GM19240 (cell line): ENCODE data around the gene SPR.

Experiments
- DNase-seq: peaks from one replicate; pipeline ENCODE4 v3.0.0; 2011; ENCODE audit warnings: low spot score; ENCODE audit not compliant: insufficient read length

Gene SPR

DNA sequence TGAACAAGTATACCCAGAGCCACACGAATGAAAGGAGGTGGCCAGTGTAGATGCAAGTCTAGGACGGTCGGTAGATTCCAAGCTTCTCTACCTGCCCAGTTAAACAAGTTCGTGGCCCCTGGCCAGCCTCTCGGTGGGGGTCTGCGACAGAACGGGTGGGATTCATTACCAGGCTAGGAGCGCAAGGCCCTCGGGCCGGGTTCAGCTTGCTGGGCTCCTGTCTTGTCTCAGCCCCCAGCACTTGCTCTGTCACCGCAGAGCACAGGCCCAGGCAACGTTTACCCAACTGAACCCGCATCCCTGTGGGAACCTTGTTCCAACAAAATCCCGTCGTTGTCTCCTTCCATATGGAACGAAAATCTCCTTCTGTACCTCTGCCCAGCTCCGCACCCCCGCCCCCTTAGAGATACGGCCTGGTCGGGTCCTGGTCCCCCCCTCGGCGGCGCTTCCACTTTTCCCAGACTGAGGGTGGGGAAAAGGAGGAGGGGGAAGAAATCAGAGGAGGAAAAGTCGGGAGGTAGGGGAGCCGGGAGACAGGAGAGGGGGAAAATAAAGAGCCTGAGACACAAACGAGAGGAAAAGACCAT, 28.2 kb downstream of the SPR start:
- no peak for DNase-seq

DNA sequence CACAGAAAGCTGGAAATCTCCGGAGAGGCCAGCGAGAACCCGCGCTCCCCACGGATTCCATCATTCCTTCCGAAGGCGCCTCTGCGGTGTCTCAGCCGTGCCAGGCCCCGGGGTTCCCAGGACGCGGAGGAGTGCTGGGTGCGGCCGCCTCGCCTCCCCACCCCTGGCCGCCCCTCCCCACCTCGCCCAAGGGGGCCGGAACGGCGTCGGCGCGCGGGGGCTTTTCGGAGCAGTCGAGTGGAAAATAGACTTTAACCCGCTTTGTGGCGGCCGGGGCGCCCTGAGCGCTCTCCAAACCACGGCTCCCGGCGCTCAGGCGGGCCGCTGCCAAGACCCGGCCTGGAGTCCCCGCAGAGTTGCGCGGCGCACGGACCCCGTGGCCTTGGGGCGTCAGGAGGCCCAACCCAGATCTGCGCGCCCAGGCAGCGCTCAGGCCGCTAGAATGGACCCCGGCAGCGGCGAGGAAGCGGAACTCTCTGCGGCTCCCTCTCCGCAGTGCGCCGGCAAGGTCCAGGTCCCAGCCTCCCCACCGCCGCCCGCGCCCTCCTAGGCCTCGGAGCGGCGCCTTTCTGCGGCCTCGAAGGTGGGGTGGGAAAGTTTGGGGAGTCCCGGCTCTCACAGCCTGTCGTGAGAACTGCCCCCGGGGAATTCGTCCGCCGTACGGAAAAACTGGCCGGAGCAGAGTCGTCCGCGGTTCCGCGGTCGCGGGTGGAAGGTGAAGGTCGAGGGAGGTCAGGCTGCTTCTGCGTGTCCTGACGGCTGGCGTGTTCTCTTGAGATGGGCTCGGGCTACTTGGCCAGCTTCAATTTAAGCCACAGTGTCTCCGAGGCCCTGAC, 28.9 kb downstream of the SPR start:
- DNase-seq = no peak

DNA sequence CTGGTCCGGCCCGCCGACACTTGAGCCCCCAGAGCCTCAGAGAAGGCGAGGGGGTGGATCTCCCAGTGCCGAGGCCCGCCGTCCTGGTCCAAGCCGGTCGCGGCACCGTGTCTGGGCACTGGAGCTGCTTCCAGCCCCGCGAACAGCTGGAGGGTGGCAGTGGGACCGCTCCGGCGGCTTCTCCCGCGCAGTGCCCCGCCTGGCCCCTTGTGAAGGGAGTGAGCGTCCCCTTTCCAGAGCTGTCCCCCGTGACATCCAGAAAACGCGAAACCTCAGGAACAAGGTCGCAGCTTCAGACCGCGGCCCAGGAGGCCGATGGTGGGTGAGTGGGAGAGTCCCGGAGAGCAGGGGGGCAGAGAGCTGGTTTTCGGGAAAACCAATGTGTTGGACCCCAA, 29.5 kb downstream of the SPR start:
- no peak for DNase-seq

DNA sequence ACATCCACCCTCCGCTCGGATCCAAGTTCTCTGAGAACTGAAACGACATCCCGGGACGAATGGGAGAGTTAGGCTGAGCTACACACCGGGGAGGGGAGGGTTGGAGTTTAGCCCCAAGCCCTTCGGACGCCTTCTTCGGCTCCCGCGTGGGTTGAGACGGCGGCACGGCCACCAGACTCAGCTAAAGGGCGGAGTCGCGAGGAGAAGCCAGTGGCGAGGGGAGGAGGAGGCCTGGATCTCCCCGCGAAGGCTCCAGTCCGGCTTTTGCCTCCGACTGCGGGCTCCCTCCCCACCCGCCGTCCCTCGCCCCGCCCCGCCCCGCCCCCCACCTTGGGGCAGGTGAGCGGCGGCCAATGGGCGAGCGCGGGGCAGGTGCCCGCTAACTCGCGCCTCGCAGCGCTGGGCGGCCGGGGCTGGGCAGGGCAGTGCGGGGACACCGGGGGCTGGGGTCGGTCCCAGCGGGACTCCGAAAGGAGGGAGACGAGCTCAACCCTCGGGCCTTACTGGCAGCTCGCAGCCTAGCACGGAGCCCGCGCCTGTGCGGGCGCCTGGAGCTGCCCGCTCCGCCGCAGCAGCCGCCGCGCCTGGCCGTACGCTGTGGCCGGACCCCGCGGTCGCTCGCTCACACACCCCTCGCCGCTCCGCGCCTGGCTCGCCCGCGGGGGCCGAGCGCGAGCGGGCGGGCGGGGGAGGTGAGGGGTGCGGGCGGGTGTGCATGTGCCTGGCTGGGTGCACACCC, 30.1 kb downstream of the SPR start, which contains the start of gene EMX1:
Gene EMX1, plus strand, starts transcription at position 382 of the 739 bp plus-strand sequence. Its CDS starts 334 bp downstream, at position 716.
- DNase-seq = peak; percentile 65

DNA sequence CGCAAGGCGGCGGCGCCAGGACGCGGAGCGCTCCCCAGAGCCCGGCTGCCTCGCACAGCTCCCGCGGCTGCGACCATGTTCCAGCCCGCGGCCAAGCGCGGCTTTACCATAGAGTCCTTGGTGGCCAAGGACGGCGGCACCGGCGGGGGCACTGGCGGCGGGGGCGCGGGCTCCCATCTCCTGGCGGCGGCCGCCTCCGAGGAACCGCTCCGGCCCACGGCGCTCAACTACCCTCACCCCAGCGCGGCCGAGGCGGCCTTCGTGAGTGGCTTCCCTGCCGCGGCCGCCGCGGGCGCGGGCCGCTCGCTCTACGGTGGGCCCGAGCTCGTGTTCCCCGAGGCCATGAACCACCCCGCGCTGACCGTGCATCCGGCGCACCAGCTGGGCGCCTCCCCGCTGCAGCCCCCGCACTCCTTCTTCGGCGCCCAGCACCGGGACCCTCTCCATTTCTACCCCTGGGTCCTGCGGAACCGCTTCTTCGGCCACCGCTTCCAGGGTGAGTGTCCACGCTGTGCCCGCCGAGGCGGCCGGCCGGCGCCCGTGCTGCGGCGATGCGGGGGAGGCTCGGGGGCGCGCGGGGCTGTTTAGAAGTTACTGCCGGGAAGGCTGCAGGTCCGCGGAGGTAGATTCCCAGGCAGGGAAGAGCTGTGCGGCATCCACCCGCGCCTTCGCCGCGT, 30.8 kb downstream of the SPR start:
- no peak for DNase-seq

DNA sequence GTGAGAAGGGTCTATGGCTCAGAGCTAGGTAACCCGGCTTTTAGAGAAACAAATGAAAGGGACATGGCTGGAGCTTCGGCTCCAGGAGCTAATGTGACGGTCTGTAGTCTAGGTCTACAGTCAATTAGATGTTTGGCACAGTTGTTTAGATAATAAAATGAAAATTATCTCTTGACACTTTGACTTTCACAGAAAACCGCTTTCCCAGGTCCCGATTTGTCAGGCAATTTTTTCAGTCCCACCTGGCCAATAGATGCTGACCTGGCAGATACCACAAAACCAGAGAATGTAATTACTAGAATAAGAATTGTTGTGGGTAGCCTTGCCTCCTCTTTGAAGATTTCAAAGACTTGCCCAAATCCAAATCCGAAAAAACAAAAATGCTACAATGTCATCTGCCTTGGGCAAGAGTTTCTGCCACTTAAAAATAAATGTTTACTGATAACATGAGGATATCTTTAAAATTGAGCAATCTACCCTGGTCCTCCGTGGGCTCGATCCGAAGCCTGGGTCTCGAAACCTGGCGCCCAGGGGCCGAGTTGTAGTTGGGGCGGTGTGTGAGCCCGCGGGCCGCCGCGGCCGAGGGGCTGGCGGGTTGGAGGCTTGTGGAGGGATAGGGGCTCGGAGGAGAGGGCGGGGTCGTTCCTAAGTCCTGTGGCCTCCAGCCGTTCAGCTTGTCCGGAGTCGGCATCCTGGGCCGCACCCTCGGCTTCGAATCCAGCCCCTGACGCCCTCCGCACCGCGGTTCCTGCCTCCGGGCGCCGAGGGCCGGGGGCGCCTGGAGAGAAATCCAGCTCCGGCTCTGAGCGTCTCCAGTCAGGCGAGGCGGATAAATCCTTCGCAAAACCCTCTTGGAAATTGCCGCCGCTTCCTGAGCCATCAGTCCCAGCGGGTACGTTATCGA, 32.5 kb downstream of the SPR start:
- no peak for DNase-seq

DNA sequence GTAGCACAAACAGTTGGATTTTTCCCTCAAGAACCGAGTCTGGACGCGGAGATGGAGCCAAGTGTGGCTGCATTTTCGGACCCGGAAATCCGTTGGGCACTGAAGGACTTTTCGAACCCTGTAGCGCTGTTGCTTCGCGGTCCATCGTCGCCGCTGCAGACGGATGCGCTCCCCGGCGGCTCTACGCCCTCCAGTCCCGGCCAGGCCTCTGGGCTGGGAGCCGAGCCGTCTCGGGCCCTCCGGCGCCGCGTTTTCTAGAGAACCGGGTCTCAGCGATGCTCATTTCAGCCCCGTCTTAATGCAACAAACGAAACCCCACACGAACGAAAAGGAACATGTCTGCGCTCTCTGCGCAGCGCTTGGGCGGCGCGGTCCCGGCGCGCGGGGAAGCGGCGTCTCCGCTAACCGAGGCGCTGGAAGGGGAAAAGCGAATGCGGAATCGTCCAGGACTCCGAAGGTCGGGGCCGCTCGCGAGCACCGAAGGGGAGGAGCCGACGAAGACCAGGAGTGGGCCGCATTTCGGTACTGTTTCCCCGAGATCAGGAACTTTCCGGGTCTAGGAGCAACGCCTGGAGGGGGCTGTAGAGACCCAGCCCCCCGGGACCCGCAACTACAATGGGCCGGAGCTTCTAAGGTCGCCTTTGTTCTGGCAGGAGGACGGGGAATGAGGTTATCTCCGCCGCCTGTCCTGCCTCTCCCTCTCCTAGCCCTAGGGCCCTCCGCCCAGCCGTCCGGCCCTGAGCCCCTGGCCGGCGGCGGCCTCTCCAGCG, 33.3 kb downstream of the SPR start:
- DNase-seq = no peak

DNA sequence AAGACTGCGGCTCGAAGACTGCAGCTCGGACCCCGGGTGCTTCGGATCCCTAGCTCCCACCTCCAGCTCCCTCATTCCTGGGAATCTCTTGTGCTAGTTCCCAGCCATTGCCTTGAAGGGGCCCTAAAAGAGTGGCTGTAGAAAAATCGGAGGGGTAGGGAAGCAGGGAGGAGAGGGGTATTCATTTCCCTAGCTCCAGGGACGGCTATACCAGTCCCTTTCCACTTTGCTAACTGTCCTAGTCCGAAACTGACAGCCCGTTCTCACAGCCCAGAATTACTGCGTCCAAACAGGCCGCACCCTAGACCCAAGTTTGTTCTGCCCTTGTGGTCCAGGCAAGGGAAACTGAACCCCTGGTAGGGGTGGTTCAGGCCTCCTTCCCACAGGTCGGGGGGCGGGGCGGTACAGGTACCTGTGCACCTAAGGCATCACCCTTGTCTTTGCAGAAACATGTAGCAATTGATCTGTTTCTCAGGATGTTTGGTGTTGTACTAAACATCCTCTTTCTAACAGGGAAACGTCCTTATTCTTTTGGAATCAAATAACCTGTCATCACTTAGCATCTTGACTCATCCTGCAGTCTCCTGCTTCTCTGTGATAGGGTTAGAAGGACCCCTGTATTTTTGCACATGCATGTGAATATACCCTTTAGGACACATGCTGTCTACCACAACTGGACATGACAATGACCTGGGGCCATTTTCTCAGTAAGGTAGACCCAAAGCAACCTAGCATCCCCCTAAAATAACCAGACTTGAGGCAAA, 34.1 kb downstream of the SPR start:
- DNase-seq = no peak

DNA sequence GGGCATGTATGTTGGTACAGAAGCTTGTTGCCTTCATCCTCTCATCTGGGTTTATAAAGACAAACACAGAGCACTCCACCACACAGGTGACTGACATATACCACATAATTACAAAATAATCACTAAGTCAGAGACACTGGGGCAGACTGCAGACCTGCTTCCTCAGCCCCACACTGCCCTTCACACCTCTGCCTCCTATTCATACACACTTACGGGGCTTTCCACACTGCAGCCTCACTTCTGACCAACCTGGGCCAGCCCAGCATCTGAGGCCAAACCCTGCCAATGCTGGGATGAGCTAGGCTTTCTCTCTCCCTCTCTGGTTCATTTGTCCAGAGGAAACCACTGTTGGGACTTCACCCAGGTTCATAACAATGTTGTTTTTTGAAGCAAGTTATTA, 34.6 kb downstream of the SPR start:
- DNase-seq = no peak

DNA sequence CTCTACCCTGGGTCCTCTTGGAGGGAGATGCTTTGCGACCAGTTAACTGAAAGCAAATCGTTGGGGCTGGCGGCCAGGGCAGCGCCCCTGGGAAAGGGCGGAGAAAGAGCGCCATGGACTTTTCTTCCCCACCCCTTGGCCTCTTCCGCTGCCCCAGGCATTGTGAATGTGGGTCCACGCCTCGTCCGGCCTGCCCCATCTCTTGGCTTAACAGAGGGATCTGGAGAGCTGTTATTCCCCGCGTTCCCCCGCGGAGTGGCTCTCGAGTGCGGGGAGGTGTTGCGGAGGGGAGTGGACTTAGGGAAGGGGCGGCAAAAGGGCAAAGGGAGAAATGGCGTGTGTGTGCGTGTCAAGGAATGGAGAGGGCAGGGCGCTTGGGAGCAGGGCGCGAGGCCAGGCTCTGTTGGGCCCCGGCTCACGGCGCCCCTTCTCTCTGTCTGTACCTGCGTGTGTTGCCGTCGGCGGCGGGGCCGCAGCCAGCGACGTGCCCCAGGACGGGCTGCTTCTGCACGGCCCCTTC, 36.7 kb downstream of the SPR start:
- no peak for DNase-seq

DNA sequence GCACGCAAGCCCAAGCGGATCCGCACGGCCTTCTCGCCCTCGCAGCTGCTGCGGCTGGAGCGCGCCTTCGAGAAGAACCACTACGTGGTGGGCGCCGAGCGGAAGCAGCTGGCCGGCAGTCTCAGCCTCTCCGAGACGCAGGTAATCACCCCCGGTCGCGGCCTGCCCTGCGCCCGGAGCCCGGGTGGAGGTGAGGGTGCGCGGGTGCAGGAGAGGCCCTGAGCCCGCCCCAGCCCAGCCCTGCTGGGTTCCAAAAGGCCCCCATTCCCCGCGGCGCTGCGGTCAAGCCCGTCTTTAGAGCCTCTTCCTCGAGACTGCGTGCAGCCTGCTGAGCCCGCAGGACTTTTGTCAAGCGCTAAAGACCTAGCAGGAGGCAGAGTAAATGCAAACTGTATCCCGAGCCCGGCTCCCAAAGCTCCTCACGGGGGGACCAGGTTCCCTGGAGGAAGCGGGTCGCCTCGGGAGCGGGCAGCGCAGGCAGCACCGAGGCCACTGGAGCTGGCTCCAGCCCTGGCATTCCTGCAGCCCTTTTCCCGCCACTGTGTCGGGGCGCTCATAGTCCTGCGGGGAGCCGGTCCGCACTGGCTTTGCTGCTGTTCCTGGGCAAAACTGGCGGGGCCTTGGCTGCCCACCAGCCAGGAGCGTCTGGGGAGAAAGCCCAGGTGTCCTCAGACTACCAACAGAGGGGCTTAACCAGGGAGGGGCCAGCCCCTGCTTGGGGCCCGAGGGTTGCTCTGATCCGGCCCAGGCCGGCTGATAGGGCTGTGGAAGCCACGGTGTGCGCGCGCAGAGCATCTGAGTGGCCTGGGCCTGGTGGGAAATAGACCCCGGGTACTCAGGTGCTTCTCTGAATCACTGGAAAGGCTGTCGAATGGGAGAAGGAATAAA, 37.4 kb downstream of the SPR start:
- no peak for DNase-seq

DNA sequence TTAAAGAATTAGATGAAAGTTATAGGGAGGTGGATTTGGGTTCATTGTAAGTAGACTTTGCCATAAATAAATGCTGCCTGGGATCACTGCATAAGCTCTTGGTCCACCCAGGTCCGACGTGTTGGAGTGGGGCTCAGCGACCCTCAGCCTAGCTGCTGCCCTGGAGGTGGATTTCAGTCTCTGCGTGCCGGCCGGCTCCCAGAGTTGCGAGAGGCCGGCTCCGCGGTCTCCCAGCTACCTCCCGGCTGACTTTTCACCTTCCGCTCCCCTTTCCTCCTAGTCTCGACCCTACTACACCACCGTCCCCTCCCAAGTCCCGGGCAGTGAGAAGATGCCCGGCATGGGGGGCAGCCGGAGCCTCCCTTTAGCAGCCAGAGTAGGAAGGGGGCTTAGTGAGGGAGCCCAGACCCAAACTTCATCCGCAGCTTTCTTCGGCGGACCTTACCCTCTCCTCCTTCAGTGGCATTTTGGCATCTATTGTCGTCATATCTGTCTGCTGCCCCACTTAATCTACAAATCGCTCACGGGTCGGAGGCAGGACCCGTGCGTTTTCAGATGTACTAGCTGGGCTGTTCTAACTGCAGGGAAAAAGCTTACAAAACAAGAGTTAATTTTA, 38.2 kb downstream of the SPR start:
- DNase-seq = no peak

DNA sequence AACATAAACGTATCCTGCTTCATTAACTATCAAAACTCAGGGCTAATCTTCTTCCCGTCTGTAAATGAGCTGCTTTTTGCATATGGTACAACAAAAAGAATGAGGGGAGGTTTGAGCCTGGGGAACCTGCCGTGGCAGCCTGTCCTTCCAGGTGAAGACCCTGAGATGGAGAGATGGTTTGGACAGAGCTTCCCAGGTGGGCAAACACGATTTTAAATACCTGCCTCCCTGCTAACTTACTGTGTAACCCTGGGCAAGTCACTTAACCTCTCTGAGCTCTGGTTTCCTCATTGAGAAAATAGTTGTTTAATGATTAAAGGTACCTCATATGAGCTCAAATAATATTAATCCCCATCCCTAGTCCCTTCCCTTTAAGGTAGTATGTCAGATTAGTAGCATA, 39.2 kb downstream of the SPR start:
- DNase-seq = no peak

DNA sequence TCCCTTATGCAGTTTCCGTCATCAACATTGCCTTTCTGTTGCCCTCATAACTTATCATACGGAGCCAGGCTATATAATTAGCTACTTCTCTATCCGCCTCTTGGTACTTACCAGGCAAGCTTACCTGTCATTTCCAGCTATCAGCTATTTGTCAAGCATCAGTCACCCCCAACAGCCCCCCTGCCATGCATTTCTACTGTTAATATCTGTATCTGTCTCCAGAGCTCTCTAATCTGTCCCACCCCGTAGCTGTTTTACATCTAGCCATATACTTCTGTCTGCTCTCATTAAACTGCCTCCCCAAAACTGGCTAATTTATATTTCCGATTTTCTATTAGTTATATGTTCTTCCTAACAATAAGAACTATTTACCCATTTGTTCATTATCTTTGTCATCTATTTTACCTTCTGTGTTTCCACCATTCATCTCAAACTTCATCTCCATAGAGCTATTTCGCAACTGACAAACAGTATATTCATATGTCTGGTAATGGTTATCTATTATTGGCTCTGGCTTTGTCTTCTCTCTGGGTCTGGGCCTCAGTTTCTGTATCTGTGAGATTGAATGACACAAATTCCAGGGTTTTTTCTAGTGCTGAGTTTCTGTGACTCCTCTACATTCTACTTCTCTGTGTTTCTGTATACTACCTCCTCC, 39.7 kb downstream of the SPR start:
- DNase-seq = no peak

DNA sequence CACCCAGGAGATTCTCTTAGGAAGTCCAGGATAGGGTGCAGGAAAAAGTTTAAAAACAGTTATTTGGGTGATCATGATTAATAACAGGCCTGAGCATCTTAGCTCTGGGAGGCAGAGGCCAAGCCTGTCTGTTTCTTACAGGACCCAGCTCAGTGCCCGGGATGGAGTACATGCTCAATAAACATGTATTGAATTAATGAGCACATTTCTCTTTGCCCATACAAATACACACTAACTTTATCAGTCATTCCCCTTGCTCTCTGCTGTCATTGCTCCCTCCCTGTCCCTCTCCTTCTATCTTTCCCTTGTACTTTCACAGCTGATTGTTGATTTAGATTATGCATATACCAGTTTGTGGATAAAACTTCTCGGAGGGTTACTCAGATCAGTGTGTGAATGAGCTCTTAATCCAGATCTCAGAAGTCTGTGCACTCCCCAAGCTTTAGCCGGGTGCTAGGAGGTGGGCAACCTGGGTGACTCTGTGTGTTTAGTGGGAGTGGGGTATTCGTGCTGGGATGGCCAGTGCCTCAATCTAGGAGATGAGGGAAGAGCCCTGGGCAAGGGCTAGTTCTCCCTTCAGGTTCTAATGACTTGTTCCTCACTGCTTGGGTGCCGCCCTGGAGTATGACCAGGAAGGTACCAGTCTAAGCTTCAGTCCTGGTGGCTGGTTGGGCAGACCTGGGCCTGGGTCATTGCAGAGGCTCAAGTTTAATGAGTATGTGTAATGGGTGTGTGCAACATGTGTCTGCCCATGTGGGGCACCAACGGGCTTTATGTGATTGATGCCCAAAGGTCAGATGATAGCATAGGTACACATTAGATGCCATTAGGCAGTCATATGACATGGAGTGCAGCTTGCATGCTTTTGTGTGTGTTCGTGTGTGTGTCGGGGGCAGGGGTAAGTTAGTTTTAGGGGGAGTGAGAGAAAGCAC, 40.7 kb downstream of the SPR start:
- DNase-seq = no peak

DNA sequence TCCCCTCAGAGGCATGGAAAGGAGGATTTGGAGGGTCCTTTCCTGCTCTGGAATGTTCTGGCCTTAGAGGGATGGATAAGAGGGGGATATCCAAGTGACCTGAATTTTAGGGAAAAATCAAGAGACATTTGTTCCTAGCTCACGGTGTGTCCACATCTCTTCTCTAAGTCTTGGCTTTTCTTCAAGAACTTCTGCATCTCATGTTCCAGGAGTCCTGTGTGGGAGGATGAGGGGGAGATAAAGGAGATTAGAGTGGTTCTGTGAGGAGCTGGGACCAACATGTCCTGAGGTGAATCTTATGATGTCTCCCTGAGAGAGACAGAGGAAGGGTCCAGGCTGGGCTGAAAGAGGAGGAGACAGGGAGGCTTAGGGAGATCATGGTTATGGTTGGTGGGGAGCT, 41.8 kb downstream of the SPR start:
- no peak for DNase-seq
